Stimulated activated naive CD8-positive, alpha-beta T cell treated with anti-CD3 and anti-CD28 coated beads, Interleukin-15, Interleukin-2, amounts not matched to agents 100 U/mL and 50 U/mL, for 24 hours (primary cell): Measurements from ENCODE around the gene CA14.
A peak's percentile ranks its signal among the peaks of the same experiment; 100 is the strongest.
"Not testable (repeated sequence)": the region's sequence is repeated elsewhere in the genome, so short reads cannot be mapped to it uniquely, and the experiment has no call there.

Source experiments
- ATAC-seq: fragments of 150-1000 bp; cut with Tn5 transposase; one replicate; pipeline ENCODE4 v1.10.0; 2021
- DNase-seq: peaks from one replicate; pipeline ENCODE4 v3.0.0; 2021

CA14 gene

GRCh38 chr1:150281221-150281757, 23.7 kb downstream of the CA14 start:
- peak; percentile 71 for DNase-seq
- ATAC-seq, result peak; percentile 52

- ATAC-seq, result peak; percentile 96
Observed at GRCh38 chr1:150281758-150282557, 24.4 kb downstream of the CA14 start, which contains the start of gene CIART. Gene CIART (plus strand): TSS chr1:150282554. CDS start chr1:150283268, 714 bp downstream.

GRCh38 chr1:150282558-150282958, 25.0 kb downstream of the CA14 start:
- DNase-seq, result no peak
- no peak for ATAC-seq

More at GRCh38 chr1:150281758-150282557, 24.4 kb downstream of the CA14 start, which contains the start of gene CIART:
- DNase-seq, result peak; percentile 75

GRCh38 chr1:150283260-150283659, 25.7 kb downstream of the CA14 start:
- no peak for DNase-seq
- ATAC-seq, result no peak

- ATAC-seq, result no peak
Observed at GRCh38 chr1:150288382-150288781, 30.8 kb downstream of the CA14 start.

GRCh38 chr1:150288822-150289221, 31.2 kb downstream of the CA14 start:
- DNase-seq (no peak), ATAC-seq (no peak)

More at GRCh38 chr1:150288382-150288781, 30.8 kb downstream of the CA14 start:
- DNase-seq, result no peak

- ATAC-seq, result peak; percentile 100
Observed at GRCh38 chr1:150293433-150294253, 36.1 kb downstream of the CA14 start, which contains the start of gene MRPS21. Gene MRPS21 (plus strand): TSS chr1:150293861. CDS start chr1:150294367, 506 bp downstream.

GRCh38 chr1:150295476-150295875, 37.9 kb downstream of the CA14 start:
- DNase-seq, result no peak
- no peak for ATAC-seq

More at GRCh38 chr1:150293433-150294253, 36.1 kb downstream of the CA14 start, which contains the start of gene MRPS21:
- DNase-seq, result peak; percentile 89

GRCh38 chr1:150299716-150300115, 42.1 kb downstream of the CA14 start:
- ATAC-seq, result no peak
- no peak for DNase-seq

GRCh38 chr1:150302338-150302737, 44.8 kb downstream of the CA14 start:
- no peak for ATAC-seq
- DNase-seq, result no peak

- DNase-seq (no peak), ATAC-seq (no peak)
Observed at GRCh38 chr1:150302902-150303301, 45.3 kb downstream of the CA14 start.

GRCh38 chr1:150308585-150308984, 51.0 kb downstream of the CA14 start:
- not testable (repeated sequence) for ATAC-seq, DNase-seq

GRCh38 chr1:150309758-150310508, 52.4 kb downstream of the CA14 start:
- ATAC-seq (no peak), DNase-seq (no peak)

GRCh38 chr1:150311762-150312161, 54.2 kb downstream of the CA14 start:
- DNase-seq, result no peak

More at GRCh38 chr1:150311762-150312161, 54.2 kb downstream of the CA14 start:
- ATAC-seq, result no peak
